Measurements from ENCODE around the gene PARP8.
A peak's percentile ranks its signal among the peaks of the same experiment; 100 is the strongest.
"Not testable (repeated sequence)": the region's sequence is repeated elsewhere in the genome, so short reads cannot be mapped to it uniquely, and the experiment has no call there.

PARP8 gene, protein sequence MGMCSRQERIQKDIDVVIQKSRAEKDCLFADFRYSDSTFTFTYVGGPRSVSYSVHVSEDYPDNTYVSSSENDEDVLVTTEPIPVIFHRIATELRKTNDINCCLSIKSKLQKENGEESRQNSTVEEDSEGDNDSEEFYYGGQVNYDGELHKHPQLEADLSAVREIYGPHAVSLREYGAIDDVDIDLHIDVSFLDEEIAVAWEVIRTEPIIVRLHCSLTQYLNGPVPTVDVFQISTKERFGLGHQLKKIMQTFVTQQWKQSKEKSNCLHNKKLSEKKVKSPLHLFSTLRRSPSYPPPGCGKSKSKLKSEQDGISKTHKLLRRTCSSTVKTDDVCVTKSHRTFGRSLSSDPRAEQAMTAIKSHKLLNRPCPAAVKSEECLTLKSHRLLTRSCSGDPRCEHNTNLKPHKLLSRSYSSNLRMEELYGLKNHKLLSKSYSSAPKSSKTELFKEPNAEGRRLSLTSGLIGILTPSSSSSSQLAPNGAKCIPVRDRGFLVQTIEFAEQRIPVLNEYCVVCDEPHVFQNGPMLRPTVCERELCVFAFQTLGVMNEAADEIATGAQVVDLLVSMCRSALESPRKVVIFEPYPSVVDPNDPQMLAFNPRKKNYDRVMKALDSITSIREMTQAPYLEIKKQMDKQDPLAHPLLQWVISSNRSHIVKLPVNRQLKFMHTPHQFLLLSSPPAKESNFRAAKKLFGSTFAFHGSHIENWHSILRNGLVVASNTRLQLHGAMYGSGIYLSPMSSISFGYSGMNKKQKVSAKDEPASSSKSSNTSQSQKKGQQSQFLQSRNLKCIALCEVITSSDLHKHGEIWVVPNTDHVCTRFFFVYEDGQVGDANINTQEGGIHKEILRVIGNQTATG

DNA sequence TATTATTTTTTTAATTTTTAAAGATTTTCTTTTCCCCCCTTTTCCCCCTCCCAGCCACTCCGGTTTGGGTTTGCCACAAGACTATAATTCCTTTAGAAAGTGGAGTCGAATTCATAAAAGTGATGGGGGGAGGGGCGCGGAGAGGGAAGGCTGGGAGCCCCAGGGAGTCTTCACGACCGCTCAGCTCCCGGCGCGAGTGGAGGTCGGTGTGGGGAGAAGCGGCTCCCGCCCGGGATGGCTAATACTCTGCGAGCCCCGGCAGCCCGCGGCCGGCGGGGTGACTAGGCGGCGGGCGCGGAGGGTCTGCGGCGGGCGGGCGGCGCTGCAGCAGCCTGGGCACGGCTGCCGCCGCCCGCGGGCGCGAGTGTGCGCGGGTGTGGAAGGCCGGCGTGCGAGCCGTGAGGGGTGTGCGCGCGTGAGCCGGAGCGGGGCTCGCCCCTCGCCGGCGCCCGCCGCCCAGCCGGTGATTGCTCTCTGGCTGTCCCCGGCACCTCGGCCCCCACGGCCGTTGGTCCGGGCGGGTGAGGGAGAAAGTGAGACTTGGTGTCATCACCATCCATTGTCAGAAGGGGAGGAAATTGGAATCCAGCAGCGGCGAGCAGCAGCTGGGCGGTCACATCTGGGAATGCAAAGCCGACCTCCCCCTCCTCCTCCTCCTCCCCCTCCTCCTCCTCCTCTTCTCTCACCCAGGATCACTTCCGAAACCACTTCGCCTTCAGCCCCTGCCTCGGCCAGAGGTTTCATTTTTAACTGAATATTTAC is at the start of gene PARP8:
TSS of gene PARP8 (plus strand) at position 377 of the 762 bp plus-strand sequence. CDS start 459 bp downstream, outside the sequence.
- DNase-seq (ENCODE audit: low read depth in 1 of 2, low spot score in 1 of 2) = peak; percentile 18 to 28

DNA sequence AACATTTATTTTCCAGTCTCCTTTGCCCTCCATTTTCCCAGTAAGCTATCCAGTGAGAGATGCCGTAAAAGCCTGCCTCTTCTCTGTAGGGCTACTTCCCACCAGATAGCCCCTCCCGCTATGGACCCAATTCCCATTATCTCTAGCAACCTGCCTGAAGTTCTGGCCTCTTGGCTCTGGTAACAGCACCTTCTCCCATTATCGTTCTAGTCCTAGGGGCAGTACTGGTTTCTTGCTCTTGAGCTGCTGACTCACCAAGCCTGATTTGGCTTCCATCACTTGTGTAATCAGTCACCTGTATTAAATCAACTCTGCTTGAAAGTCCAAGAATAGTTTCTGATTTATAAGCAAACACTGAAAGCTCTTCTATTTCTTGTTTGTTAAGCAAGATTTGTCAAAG is 42.8 kb upstream of the PARP8 start:
- DNase-seq (ENCODE audit: low read depth in 1 of 2, low spot score in 1 of 2) = no peak

DNA sequence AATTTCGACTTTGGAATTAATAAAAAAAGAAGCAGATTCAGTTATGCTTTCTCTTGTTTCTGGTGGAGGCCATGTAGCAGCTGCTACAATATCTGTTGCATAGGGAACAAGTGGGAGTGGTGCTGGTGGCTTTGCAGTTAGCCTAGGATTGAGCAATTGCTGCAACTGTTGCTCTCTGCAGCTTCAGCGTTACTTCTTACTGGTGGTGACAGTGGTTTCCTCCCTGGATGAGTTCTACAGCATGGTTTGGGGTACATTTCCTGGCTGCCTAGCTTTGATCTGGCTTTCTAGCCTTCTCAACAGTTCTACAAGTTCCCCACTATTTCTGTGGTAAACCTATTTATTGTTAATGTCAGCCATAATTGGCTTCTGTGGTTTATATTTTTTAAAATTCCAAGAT is 31.6 kb upstream of the PARP8 start:
- DNase-seq (ENCODE audit: low read depth in 1 of 2, low spot score in 1 of 2) = peak in 1 of 2 donors; percentile 5

DNA sequence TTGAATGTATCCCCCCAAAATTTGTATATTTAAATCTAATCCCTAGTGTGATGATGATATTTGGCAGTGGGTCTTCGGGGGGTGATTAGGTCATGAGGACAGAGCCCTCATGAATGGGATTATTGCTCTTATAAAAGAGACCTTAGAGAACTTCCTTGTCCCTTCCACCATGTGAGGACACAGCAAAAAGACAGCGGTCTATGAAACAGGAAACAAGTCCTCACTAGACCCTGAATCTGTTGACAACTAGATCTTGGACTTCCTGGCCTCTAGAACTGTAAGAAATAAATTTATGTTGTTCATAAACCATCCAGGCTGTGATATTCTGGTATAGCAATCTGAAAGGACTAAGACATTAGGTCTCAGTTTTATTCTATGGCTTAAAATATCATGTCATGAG is 28.9 kb upstream of the PARP8 start:
- DNase-seq (ENCODE audit: low read depth in 1 of 2, low spot score in 1 of 2) = not testable (repeated sequence)

DNA sequence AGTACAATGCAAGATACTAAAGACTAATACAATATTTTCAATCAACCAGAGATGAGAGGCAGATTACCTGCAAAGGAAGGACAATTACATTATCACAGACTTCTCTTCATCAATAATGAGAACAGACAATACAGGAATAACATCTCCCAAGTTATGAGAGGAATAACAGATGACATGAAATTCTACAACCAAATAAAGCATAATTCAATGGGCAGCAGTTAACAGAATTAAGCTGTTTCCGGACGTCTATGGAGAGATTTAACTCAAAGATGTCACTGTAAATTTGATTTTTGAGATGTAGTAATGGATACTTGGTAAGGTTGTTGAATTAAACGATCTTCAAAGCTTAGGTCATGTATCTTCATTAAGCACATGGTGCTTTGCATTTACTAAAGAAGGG is 19.8 kb upstream of the PARP8 start:
- DNase-seq (ENCODE audit: low read depth in 1 of 2, low spot score in 1 of 2) = no peak

DNA sequence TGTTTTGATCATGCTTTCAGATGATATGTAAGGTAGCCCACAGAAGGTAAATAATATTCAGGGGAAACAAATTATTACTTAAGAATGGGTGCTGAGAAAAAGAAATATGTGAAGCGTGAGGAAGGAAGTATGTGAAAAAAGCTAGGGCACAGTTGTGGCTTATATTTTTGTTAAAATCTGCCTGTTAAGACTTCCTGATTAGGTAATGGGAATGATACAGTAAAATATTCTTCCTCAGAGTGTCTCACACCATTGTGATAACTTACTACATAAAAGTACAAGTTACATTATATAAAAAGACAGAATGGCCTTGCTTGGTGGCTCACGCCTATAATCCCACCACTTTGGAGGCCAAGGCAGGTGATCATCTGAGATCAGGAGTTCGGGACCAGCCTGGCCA is 18.7 kb upstream of the PARP8 start:
- no peak for DNase-seq (ENCODE audit: low read depth in 1 of 2, low spot score in 1 of 2)

DNA sequence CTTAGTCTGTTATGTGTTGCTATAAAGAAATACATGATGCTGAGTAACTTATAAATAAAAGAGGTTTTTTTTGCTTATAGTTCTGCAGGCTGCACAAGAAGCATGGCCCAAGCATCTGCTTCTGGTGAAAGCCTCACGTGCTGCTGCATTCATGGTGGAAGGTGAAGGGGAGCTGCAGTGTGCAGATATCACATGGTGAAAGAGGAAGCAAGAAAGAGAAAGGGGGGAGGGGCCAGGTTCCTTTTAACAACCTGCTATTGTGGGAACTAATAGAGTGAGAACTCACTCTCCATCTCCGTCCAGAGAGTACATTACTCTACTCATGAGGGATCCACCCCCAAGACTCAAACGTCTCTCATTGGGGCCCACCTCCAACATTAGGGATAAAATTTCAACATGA is 12.5 kb upstream of the PARP8 start:
- DNase-seq (ENCODE audit: low read depth in 1 of 2, low spot score in 1 of 2) = no peak

DNA sequence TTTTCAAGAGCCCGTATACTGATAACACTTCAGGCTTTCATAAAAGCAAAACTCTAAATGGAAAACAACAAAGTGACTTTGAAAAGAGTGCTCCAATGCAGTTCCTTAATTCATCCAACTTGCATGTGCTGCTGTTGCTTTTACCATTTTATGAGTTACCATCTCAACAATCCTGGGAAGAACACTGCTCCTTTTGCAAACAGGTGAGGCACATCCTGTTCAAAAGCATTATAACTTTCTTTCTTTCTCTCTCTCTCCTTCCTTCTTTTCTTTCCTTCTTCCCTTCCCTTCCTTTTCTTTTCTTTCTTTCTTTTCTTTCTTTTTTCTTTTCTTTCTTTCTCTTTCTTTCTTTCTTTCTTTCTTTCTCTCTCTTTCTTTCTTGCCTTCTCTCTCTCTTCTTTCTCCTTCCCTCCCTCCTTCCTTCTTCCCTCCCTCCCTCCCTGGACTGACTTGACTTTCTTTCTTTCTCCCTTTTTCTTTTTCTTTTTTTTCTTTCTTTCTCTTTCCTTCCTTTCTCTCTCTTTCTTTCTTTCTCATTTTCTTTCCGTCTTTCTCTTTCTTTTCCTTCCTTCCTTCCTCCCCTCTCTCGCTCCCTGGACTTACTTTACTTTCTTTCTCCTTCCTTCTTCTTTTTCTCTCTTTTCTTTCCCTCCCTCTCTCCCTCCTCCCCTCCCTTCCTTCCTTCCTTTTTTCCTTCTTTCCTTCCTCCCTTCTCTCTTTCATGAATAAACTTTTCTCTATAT is 11.2 kb upstream of the PARP8 start:
- DNase-seq (ENCODE audit: low read depth in 1 of 2, low spot score in 1 of 2) = no peak

DNA sequence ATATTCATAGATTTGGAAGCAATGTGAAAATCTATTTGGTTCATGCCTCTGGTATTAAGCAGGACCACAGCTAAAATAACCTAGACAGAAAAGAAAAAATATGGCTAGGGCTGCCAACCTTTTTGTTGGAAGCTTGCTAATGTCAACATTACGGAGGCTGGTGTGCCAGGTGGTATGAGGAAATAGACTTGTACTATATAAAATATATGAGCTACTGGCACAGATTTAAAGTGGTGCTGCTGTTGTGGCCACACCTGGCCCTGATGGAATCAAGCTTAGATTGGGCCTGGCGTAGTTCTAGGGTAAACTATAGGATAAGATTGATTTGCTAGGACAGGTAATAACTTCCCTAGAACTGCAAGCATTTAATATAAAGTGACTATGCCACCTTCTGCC is 10.6 kb upstream of the PARP8 start:
- no peak for DNase-seq (ENCODE audit: low read depth in 1 of 2, low spot score in 1 of 2)

DNA sequence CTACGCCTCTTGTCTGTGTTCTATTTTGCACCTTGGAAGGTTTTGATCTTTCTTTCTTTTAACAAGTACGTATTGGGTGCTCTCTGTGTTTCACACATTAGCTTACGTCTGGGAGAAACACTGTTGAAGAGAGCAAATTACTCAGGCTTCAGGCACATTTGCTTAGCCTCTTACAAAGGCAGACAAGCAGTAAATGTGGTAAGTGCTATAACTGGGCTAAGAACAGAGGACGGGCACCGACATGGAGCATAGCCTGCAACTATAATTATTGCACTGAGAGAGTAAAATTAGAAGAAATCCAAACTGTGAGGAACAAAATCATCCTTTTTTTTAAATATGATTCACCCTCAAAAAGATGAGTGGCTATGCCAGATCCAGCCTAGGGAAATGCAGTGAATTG is 9.4 kb upstream of the PARP8 start:
- no peak for DNase-seq (ENCODE audit: low read depth in 1 of 2, low spot score in 1 of 2)

DNA sequence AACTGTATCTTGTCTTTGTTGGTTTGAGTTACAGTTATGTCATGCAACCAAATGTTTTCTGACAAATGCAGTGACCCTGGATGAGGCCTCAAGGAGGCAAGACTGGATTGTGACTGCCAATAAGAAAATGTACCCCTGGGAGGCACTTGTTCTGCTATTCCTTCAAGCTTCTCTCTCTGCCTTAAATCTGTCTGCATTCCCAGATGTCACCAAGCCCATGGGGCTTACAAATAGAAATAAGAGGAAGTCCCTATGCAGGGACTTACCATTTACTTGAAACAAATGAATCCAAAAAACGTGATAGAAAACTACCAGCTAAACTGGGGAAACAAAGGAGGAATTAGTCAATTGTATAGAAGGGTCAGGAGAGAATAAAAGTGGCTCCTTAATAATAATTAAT is 8.2 kb upstream of the PARP8 start:
- DNase-seq (ENCODE audit: low read depth in 1 of 2, low spot score in 1 of 2) = no peak

DNA sequence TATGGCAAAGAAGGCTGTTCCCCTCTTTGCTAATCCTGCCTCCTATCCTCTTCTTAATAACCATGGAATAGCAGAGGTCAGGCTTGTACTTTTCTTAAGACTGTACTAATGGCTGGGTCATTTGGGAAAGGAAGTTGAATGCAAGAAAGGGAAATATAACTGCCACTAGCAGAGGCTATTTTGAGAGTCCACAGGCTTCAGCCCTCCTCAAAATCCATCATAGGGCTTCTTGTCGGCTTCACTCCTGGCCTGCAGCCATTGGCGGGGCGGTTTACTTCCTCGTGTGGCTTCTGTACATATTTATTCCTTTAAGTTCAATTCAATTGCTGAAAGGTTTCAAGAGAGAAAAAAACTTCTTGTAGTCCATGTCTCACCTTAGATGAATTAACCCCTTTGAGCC is 2.8 kb upstream of the PARP8 start:
- no peak for DNase-seq (ENCODE audit: low read depth in 1 of 2, low spot score in 1 of 2)

DNA sequence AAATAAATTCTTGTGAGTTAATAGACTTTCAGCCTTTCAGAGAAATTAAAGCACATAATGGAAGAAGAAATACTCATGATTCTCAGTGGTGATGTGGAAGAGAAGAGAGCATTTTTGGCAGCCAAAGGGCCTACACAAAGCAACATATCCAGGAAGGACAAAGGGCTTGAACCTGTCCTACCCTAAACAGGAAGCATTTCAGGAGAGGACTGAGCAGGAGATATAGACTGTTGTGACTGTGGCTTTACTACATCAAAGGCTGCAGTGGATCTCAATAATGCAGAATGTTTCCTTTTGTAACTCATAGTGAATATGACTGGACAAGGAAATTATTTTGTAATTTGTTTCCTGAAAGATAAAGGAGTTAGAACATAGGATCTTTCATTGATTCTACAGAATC is 1.3 kb upstream of the PARP8 start:
- no peak for DNase-seq (ENCODE audit: low read depth in 1 of 2, low spot score in 1 of 2)

DNA sequence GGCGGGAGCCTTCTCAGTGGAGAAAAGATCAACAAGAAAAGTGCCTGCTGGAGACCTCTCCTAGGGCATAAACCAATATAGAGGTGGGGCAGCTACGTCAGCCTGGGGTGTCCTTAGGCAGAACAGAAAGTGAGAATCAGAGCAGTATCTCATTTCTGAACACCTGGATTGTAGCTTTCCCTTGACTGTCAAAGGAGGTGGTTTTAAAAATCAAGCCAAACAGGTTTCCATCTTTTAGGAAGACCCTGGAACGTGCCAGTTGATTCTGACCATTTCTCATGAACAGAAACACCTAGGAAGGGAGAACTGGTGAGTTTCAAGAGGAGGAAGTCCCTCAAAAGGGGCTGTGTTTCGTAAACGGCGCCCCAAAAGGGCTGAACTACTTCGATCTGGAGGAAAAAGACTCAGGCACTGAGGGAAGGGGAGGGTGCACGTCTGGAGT is 655 bp upstream of the PARP8 start:
- DNase-seq (ENCODE audit: low read depth in 1 of 2, low spot score in 1 of 2) = peak in 1 of 2 donors; percentile 8

DNA sequence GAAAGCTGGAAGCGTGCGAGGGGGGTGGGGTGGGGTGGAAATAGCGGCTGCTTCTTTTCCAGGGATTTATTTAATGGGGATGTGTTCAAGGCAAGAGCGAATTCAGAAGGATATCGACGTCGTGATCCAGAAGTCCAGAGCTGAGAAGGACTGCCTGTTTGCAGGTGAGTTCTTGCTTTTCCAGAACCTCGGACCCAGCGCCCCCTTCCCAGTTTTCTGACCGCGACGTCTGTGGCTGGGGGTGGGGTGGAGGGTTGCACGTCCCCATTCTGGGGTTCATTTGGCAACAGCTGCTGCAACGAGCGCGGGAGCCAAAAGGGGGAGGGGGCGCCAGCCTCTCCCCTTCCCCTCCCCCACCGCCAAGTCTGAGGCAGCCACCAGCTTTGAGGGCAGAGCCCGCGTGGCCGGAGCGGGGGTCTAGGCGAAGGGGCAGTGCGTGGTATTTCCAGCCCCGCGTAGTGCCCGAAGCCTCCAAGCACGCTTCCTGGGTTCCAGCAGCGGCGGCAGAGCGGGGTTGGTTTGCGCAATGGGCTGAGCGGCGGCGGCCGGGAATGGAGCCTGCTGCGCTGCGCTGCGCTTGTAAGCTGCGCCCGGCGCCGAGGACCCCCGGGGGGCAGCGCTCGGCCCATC is 701 bp downstream of the PARP8 start:
- peak in 1 of 2 donors; percentile 24 for DNase-seq (ENCODE audit: low read depth in 1 of 2, low spot score in 1 of 2)

DNA sequence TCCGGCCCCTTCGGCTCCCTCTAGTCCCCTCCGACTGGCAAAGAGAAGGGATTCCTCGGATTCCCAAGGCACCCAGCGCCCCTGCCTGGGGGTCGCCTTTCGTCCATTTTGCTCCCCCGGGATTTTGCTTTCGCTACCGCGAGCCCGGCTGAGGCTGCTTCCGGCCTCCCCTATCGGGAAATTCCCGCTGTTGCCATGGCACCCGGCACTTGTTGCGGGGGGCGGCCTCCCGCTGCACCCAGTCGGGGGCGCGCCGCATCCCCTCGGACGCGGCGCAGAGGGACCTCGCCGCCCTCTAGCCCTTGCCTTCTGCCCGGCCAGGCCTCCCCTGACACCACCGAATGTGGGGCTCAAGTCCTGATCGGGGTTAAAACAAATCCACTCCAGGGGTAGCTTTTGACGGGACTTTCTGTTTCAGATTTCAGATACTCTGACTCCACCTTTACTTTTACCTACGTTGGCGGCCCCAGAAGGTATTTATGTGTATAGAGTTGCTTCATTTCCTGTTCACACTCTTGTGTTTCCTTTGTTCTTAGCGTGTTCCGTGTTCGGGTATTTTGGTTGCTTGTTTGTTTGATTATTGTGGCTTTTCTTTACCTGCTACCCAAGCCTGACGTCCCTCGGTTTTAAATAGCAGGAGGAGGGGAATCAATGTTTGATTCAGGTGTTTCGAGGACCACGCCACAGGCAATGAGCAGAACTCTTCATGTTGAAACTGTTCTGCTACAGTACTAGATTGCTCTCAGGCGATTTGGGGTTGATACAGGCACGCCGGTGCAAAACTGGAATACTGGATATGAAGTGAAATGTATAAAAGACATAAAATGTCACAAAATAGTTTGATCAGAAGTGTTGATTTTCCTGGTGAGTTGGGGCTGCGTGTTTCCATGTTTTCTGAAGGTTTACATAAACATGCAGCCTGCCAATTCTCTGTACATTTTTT is 1.5 kb downstream of the PARP8 start:
- peak; percentile 67 to 76 for DNase-seq (ENCODE audit: low read depth in 1 of 2, low spot score in 1 of 2)

DNA sequence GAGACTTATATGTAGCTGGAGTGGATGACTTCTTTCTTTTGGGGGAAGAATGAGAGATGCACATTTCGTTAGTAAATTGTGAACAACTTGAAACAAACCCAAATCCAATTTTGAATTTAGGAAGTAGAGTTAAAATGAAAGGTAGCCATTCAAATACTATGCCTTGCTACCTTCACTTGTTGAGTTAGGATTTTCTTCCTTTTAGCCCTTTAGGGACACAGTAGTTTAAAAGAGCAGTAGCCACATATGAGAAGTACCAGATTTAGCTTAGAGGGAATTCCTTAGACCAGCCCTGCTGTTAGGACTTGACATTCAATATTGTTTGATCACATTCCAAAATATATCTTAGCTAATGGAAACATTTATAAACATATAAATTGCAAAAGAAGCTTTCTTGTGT is 2.2 kb downstream of the PARP8 start:
- DNase-seq (ENCODE audit: low read depth in 1 of 2, low spot score in 1 of 2) = not testable (repeated sequence)

DNA sequence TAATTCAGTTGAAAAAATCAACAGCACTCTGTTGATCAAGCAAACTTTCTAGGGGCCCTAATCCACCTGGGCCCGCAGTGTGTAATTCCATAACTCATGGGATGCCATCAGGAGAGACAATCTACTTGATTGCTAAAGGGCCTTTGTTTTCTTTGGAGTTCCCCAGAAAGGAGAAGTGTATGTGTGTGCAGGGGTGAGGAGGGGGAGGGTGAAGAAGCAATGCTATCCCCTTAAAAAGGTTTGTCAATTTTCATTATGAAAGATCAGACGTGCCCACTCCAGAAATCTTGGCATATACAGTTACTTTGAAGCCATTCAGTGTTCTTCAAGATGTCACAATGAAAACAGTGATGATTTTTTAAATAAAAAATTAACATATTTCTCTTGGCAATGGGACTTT is 6.2 kb downstream of the PARP8 start:
- DNase-seq (ENCODE audit: low read depth in 1 of 2, low spot score in 1 of 2) = no peak

DNA sequence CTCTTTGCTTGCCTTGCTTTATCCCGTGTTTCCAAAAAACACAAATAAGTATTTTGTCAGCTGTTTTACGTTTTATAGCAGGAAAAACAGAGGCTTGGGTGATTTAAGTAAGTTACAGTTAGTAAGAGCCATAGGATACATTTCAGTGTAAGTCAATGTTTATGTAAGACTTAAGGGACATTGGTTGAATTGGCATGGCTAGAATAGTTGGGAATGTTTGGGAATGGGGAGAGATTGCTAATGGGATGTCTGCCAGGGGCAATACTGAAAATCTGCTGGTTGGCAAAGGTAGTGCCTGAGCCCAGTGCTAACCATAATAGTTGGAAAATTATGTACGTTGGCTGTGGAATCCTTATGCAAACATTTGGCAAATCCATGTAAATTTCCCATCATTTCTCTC is 7.0 kb downstream of the PARP8 start:
- DNase-seq (ENCODE audit: low read depth in 1 of 2, low spot score in 1 of 2) = not testable (repeated sequence)

Data from activated T-helper 1 cell treated with anti-CD3 and anti-CD28 coated beads, Interleukin-2, amount 50 U/mL, for 16 hours (primary cell).